Hematopoietic multipotent progenitor cell treated with erythropoietin and hydrocortisone succinate and interleukin-3 and kit ligand, for 15 days (in vitro differentiated cells): ENCODE measurements around the gene CAPRIN1.
A peak's percentile ranks its signal among the peaks of the same experiment; 100 is the strongest.
"Not testable (repeated sequence)": the region's sequence is repeated elsewhere in the genome, so short reads cannot be mapped to it uniquely, and the experiment has no call there.

Source experiments
- DNase-seq: peaks from one replicate; pipeline ENCODE4 v3.0.0-alpha.2; 2015; ENCODE audit warnings: low spot score

The CAPRIN1 gene

GRCh38 chr11:34052036-34052607 lies 591 bp downstream of the CAPRIN1 start:
- peak; percentile 70 for DNase-seq

GRCh38 chr11:34052608-34053160 lies 1.2 kb downstream of the CAPRIN1 start:
- no peak for DNase-seq

- DNase-seq = peak; percentile 70
Observed at GRCh38 chr11:34053161-34053686, 1.7 kb downstream of the CAPRIN1 start.

- DNase-seq = not testable (repeated sequence)
Observed at GRCh38 chr11:34054351-34054750, 2.8 kb downstream of the CAPRIN1 start.

- no peak for DNase-seq
Observed at GRCh38 chr11:34055218-34056000, 3.9 kb downstream of the CAPRIN1 start.

- no peak for DNase-seq
Observed at GRCh38 chr11:34056672-34057071, 5.1 kb downstream of the CAPRIN1 start.

- no peak for DNase-seq
Observed at GRCh38 chr11:34063061-34063795, 11.7 kb downstream of the CAPRIN1 start.

GRCh38 chr11:34064291-34064690 lies 12.8 kb downstream of the CAPRIN1 start:
- DNase-seq = no peak

- no peak for DNase-seq
Observed at GRCh38 chr11:34065505-34066203, 14.1 kb downstream of the CAPRIN1 start.

GRCh38 chr11:34066766-34067165 lies 15.2 kb downstream of the CAPRIN1 start:
- not testable (repeated sequence) for DNase-seq

- DNase-seq = no peak
Observed at GRCh38 chr11:34067383-34068065, 16.0 kb downstream of the CAPRIN1 start.

GRCh38 chr11:34068111-34068510 lies 16.6 kb downstream of the CAPRIN1 start:
- DNase-seq = no peak

- DNase-seq = not testable (repeated sequence)
Observed at GRCh38 chr11:34071306-34071705, 19.8 kb downstream of the CAPRIN1 start.

- no peak for DNase-seq
Observed at GRCh38 chr11:34072041-34072440, 20.5 kb downstream of the CAPRIN1 start.

GRCh38 chr11:34072832-34073231 lies 21.3 kb downstream of the CAPRIN1 start:
- DNase-seq = no peak

- no peak for DNase-seq
Observed at GRCh38 chr11:34074391-34074790, 22.9 kb downstream of the CAPRIN1 start.

GRCh38 chr11:34075178-34075820 lies 23.8 kb downstream of the CAPRIN1 start:
- no peak for DNase-seq

- DNase-seq = no peak
Observed at GRCh38 chr11:34080609-34081008, 29.1 kb downstream of the CAPRIN1 start.

GRCh38 chr11:34084637-34085036 lies 33.1 kb downstream of the CAPRIN1 start:
- no peak for DNase-seq

- no peak for DNase-seq
Observed at GRCh38 chr11:34086554-34087283, 35.2 kb downstream of the CAPRIN1 start.
